GM12873 (cell line): ENCODE results near the gene TSPAN5.

Experiments used
- CTCF ChIP-seq: IDR thresholded peaks from 2 replicates; pipeline ENCODE4 v1.5.1; 2012; ENCODE audit warnings: low read depth, mild to moderate bottlenecking, moderate library complexity, low read length, control low read depth; ENCODE audit not compliant: insufficient read depth; ENCODE audit errors: missing control alignments

Gene TSPAN5

DNA sequence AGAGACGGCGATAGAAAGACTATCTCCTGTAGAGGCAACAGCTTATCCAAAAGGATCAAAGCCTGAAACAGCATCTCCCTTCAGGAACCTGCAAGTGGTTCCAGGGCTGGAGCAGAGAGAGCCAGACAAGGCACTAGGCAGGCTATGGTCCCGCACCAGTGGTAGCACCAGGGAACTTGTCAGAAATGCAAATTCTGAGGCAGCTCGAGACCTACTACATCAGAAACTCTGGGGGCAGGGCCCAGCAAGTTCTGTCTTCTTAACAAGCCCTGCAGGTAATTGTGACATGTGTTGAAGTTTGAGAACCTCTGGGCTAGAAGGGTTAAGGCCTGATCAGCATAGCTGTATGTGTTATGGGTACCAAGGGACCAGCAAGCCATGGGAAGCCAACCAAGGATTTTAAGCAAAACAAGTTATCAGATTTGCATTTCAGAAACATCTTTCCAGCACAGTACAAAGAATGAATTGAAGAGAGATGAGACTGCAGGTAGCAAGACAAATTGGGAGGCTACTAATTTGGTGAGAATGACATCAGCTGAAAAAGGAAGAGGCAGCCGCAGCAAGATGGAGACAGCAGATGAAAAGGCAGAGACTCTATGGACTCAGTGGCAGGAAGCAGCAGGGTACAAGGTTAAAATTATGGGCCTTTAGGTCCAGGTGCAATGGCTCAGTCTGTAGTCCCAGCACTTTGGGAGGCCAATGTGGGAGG, 139.7 kb downstream of the TSPAN5 start:
- no peak for TF ChIP-seq CTCF

GRCh38 chr4:98517218-98518021, 141.0 kb downstream of the TSPAN5 start:
- no peak for TF ChIP-seq CTCF

- no peak for TF ChIP-seq CTCF
These were observed 141.8 kb downstream of the TSPAN5 start for GRCh38 chr4:98516441-98517217.

GRCh38 chr4:98516042-98516440, 142.4 kb downstream of the TSPAN5 start:
- no peak for TF ChIP-seq CTCF

GRCh38 chr4:98515470-98515809, 143.0 kb downstream of the TSPAN5 start:
- no peak for TF ChIP-seq CTCF

DNA sequence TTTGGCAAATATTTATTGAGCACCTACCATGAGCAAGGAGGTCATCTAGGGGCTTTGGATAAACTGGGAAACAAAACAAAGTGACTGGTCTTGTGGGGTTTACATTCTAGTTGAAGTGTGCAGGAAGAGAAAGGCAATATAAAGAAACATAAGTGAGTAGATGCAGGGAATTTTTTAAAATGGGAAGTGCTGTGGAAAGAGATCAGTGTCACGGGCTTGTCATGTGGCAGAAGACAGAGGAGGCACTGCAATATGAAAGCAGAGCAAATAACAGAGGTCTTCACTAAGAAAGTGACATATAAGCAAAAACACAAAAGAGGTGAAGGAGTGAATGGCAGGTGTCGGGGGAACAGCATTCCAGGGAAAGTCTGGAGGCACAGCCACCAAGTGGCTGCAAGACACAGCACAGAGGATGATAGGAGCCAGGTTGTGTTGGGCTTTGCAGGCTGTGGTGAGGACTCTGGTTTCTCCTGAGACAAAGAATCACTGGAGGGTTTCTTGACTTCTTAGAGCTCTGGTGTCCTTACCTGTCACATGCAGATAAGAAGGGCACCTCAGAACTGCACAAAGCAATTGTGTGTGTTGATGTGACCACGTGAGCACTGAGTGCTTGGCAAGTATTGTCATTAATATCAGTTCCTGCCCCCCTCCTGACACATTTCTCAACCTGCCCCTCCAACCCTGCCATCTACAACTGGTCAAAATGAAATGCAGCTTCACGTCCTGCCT, 143.5 kb downstream of the TSPAN5 start:
- TF ChIP-seq CTCF = no peak
